Lower lobe of right lung (tissue), 2 donors: ENCODE data around the gene CLASP1. TPM values are rescaled to one million over a fixed set of nuclear protein-coding genes. Genes with fewer than 3 reads are reported as not detected.
"Not testable (repeated sequence)": the region's sequence is repeated elsewhere in the genome, so short reads cannot be mapped to it uniquely, and the experiment has no call there.

Source experiments
- ATAC-seq, 2 donors: fragments of 200-7000 bp; cut with Tn5 transposase; one replicate each; pipeline ENCODE4 v1.9.1; 2020 to 2022; ENCODE audit warnings: mild to moderate bottlenecking in 2 of 2, moderate library complexity in 2 of 2
- DNase-seq: peaks from one replicate; pipeline ENCODE4 v3.0.0-alpha.2; 2020
- H3K27ac ChIP-seq: fragments of 200-600 bp; one replicate; pipeline ENCODE4 v1.8.0; 2022
- H3K27me3 ChIP-seq: fragments of 200-600 bp; one replicate; pipeline ENCODE4 v1.8.0; 2022; ENCODE audit warnings: low read depth
- H3K36me3 ChIP-seq: fragments of 200-600 bp; one replicate; pipeline ENCODE4 v1.8.0; 2022; ENCODE audit warnings: mild to moderate bottlenecking
- H3K4me1 ChIP-seq: fragments of 200-600 bp; one replicate; pipeline ENCODE4 v1.8.0; 2022
- H3K4me3 ChIP-seq: fragments of 200-600 bp; one replicate; pipeline ENCODE4 v1.8.0; 2022; ENCODE audit warnings: mild to moderate bottlenecking
- H3K9me3 ChIP-seq: fragments of 200-600 bp; one replicate; pipeline ENCODE4 v1.8.0; 2022
- intact Hi-C: fragments of 100-400 bp; cut with DNase I; formaldehyde crosslinking; loops from one replicate; pipeline ENCODE4 v1.11.0; 2022
- total RNA-seq: library from RNA; stranded (reverse); fragmentation: NEBNext Ultra II Directional; extraction: Animal tissue kit (Norgen Biotek cat#: 25700); gene quantifications from one replicate; pipeline ENCODE4 v1.2.1, GENCODE V29; 2021
- TF ChIP-seq, protein P1 (sequence below): fragments of 200-600 bp; IDR thresholded peaks from one replicate; pipeline ENCODE4 v1.8.0; 2022; ENCODE audit warnings: antibody characterized with exemption, mild to moderate bottlenecking
- donor health status: DM: no; HTN: yes; CAD: no; lungs with severe emphysema.

The CLASP1 gene
- total RNA-seq, 1 donor from 2014 or later = 45.8 TPM

DNA sequence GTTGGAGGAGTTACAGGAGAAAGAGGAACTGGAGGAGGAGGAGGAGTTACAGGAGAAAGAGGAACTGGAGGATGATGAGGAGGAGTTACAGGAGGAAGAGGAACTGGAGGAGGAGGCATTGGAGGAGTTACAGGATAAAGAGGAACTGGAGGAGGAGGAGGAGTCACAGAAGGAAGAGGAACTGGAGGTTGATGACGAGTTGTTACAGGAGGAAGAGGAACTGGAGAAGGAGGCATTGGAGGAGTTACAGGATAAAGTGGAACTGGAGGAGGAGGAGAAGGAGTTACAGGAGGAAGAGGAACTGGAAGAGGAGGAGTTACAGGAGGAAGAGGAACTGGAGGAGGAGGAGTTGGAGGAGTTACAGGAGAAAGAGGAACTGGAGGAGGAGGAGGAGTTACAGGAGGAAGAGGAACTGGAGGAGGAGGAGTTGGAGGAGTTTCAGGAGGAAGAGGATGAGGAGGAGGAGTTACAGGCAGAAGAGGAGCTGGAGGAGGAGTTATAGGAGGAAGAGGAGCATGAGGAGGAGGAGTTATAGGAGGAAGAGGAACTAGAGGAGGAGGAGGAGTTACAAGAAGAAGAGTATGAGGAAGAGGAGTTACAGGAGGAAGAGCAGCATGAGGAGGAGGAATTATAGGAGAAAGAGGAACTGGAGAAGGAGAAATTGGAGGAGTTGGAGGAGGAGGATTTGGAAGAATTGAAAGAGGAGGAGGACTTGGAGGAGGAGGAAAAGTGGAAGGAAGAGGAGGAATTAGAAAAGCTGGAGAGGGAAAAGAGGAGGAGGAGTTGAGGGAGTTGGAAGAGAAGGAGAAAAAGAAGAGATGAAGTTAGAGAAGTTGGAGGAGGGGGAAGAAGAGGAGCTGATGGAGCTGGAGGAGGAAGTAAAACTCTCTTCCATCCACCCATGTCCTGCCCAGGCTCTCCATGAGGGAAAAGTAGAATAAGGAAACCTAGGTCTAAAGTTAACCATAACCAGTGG is 37.2 kb downstream of the CLASP1 start:
- ATAC-seq (no peak), DNase-seq (no peak)
- Histone ChIP-seq H3K27me3 (no peaks in the 10 kb centered on the region), H3K36me3 (no peaks in the 10 kb centered on the region), H3K27ac (no peak overlapping the region), H3K9me3 (peaks cover 4% of the 10 kb centered on the region), H3K4me3 (no peak overlapping the region), H3K4me1 (peaks cover 26% of the 10 kb centered on the region)
- intact Hi-C loops = no loop called here
- TF ChIP-seq, protein P1, sequence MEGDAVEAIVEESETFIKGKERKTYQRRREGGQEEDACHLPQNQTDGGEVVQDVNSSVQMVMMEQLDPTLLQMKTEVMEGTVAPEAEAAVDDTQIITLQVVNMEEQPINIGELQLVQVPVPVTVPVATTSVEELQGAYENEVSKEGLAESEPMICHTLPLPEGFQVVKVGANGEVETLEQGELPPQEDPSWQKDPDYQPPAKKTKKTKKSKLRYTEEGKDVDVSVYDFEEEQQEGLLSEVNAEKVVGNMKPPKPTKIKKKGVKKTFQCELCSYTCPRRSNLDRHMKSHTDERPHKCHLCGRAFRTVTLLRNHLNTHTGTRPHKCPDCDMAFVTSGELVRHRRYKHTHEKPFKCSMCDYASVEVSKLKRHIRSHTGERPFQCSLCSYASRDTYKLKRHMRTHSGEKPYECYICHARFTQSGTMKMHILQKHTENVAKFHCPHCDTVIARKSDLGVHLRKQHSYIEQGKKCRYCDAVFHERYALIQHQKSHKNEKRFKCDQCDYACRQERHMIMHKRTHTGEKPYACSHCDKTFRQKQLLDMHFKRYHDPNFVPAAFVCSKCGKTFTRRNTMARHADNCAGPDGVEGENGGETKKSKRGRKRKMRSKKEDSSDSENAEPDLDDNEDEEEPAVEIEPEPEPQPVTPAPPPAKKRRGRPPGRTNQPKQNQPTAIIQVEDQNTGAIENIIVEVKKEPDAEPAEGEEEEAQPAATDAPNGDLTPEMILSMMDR = no peak

DNA sequence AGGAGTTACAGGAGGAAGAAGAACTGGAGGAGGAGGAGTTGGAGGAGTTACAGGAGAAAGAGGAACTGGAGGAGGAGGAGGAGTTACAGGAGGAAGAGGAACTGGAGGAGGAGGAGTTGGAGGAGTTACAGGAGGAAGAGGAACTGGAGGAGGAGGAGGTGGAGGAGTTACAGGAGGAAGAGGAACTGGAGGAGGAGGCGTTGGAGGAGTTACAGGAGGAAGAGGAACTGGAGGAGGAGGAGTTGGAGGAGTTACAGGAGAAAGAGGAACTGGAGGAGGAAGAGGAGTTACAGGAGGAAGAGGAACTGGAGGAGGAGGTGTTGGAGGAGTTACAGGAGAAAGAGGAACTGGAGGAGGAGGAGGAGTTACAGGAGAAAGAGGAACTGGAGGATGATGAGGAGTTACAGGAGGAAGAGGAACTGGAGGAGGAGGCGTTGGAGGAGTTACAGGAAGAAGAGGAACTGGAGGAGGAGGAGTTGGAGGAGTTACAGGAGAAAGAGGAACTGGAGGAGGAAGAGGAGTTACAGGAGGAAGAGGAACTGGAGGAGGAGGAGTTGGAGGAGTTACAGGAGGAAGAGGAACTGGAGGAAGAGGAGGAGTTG is 38.1 kb downstream of the CLASP1 start:
- DNase-seq, intact Hi-C loops, ATAC-seq, H3K9me3 ChIP-seq, H3K27me3 ChIP-seq, H3K36me3 ChIP-seq, H3K4me3 ChIP-seq, H3K27ac ChIP-seq: not testable (repeated sequence)
- peaks cover 23% of the 10 kb centered on the region for H3K4me1 ChIP-seq

DNA sequence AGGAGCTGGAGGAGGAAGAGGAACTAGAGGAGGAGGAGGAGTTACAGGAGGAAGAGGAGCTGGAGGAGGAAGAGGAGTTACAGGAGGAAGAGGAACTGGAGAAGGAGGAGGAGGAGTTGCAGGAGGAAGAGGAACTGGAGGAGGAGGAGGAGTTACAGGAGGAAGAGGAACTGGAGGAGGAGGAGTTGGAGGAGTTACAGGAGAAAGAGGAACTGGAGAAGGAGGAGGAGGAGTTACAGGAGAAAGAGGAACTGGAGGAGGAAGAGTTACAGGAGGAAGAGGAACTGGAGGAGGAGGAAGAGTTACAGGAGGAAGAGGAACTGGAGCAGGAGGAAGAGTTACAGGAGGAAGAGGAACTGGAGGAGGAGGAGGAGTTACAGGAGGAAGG is 38.8 kb downstream of the CLASP1 start:
- H3K27ac ChIP-seq, H3K9me3 ChIP-seq, intact Hi-C loops, H3K36me3 ChIP-seq, H3K27me3 ChIP-seq, DNase-seq, H3K4me3 ChIP-seq, ATAC-seq: not testable (repeated sequence)
- peaks cover 25% of the 10 kb centered on the region for H3K4me1 ChIP-seq

DNA sequence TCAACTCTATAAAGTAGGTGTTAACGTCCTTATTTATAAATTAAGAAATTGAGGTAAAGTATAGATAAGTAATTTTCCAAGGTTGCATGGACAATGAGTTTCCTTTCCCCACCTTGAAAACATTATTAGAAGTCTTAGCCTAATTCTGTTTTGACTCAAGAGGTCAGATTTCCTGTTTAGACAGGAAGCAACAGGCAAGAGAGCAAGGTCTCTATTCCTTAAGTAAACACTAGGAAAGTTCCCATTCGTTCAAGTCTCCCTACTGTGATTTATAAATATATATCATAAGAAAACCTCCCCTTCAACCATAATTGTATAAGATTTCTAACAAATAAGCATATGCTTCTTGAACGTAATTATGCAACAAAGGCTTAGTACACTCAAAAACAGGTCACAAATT is 40.3 kb downstream of the CLASP1 start:
- TF ChIP-seq, protein P1 = no peak

DNA sequence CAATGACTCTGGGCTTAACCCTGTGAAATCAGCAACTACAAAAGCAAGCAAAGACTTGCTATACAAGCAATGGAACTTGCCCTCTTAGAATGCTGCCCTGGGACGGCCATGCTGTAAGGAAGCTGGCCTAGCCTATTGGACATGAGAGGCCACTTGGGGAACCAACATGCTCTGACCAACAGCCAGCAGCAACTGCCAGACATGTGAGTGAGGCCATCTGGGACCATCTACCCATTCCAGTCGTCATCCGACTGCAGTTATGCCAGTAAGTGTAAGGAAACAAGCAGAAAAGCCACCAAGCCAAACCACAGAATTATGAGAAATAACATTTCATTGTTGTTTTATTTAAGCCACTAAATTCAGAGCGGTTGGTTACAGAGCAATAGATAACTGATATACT is 40.9 kb downstream of the CLASP1 start:
- no peak overlapping the region for H3K27ac ChIP-seq
- no peak for ATAC-seq
- DNase-seq = no peak
- peaks cover 25% of the 10 kb centered on the region for H3K4me1 ChIP-seq
- H3K27me3 ChIP-seq = no peaks in the 10 kb centered on the region
- TF ChIP-seq, protein P1 = no peak
- H3K36me3 ChIP-seq = peaks cover 11% of the 10 kb centered on the region
- peaks cover 4% of the 10 kb centered on the region for H3K9me3 ChIP-seq
- intact Hi-C loops = no loop called here
- H3K4me3 ChIP-seq = no peak overlapping the region

More for the DNA sequence above, 40.3 kb downstream of the CLASP1 start:
- Histone ChIP-seq H3K4me1 (peaks cover 25% of the 10 kb centered on the region), H3K36me3 (peaks cover 11% of the 10 kb centered on the region), H3K27ac (no peak overlapping the region), H3K9me3 (peaks cover 4% of the 10 kb centered on the region), H3K27me3 (no peaks in the 10 kb centered on the region), H3K4me3 (no peak overlapping the region)
- DNase-seq (no peak), ATAC-seq (no peak)
- intact Hi-C loops = no loop called here

DNA sequence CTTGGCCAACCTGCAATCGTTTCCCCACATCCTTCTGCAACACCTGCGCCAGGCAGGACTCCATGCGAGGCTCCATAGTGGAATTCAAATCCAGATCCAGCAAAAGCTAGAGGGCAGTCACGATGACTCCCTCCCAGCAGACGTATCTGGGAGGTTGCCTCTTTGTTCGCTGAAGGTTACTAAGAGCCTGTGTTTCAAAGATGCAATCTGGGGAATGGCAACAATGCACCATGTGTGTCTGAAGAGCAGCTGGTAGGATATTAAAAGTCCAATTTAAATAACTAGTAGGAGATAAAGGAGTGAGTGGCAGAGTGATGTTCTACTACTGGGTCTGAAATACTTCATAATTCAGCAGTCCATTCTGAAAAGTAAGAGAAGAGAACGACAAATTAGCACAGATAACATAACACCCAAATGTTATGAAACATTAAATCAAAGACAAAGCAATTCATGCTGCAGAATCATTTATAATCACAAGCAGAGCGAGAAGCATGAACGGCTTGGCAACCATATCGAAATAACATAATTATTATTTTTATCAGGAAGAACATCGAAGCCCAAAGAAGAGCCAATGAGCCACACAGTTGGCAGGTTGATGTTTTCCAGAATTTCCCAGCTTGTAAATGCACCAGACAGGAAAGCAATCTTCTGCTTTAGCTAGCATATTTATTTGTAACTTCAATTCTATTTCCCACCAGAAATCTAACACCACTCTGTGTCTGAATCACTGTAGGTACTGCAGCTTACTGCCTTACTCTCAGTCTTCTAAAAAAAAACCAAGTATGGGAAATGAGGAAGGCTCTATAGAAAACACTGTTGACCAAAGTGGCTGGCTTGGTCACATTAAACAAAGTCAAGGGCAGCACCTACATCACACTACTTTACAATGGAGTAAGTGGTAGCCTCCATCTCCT is 43.2 kb downstream of the CLASP1 start:
- TF ChIP-seq, protein P1 = no peak
- H3K9me3 ChIP-seq = no peaks in the 10 kb centered on the region
- no peak overlapping the region for H3K4me3 ChIP-seq
- ATAC-seq (no peak), DNase-seq (no peak)
- H3K4me1 ChIP-seq = peaks cover 14% of the 10 kb centered on the region
- H3K36me3 ChIP-seq = peaks cover 11% of the 10 kb centered on the region
- H3K27me3 ChIP-seq = no peaks in the 10 kb centered on the region
- no peak overlapping the region for H3K27ac ChIP-seq
- intact Hi-C loops = no loop called here
